H1 (cell line): ENCODE results near the gene RASGEF1B. TPM values are rescaled to one million over a fixed set of nuclear protein-coding genes. Genes with fewer than 3 reads are reported as not detected.

Source experiments
- CTCF ChIA-PET: fragments of 300-600 bp; sonication (Branson Sonifier 250); formaldehyde crosslinking; loops from one replicate; lab custom pipeline; 2021; ENCODE audit not compliant: partially characterized antibody; lab: Charles Lee
- POLR2A ChIA-PET: fragments of 300-600 bp; sonication (Branson Sonifier 250); formaldehyde crosslinking; loops from one replicate; lab custom pipeline; 2021; ENCODE audit warnings: inconsistent platforms; ENCODE audit not compliant: partially characterized antibody; lab: Charles Lee
- DNase-seq, 2 experiments: peaks; one replicate each; pipeline versions ENCODE4 v3.0.0 to v3.0.0-alpha.2; 2010 to 2022; ENCODE audit warnings: low spot score in 2 of 2, low read depth in 1 of 2, mixed read lengths in 1 of 2
- FAIRE-seq: peaks from 2 replicates; lab custom pipeline; 2011; peaks lifted over from hg19 to GRCh38; lab: Jason Lieb, UNC
- H2AFZ ChIP-seq: 2 replicates; pipeline ENCODE4 v1.8.1; 2012; ENCODE audit warnings: low read length, inconsistent platforms
- H2AK5ac ChIP-seq: 2 replicates; pipeline ENCODE4 v1.6.1; 2013; ENCODE audit warnings: low read depth, low read length
- H2BK120ac ChIP-seq: replicated peaks from 2 replicates; pipeline ENCODE3; 2013; ENCODE audit warnings: low read depth, low read length, inconsistent platforms
- H2BK12ac ChIP-seq: 2 replicates; pipeline ENCODE4 v1.6.1; 2013; ENCODE audit warnings: low read depth, low read length
- H2BK15ac ChIP-seq: 2 replicates; pipeline ENCODE4 v1.6.1; 2013; ENCODE audit warnings: low read length
- H2BK20ac ChIP-seq: 2 replicates; pipeline ENCODE4 v1.6.1; 2013; ENCODE audit warnings: low read length
- H2BK5ac ChIP-seq: 2 replicates; pipeline ENCODE4 v1.6.1; 2013; ENCODE audit warnings: low read depth, low read length
- H3K14ac ChIP-seq: 2 replicates; pipeline ENCODE4 v1.6.1; 2013; ENCODE audit warnings: inconsistent platforms; ENCODE audit not compliant: insufficient read length
- H3K18ac ChIP-seq: 2 replicates; pipeline ENCODE4 v1.6.1; 2013; ENCODE audit warnings: low read length; ENCODE audit errors: extremely low read depth
- H3K23ac ChIP-seq: 2 replicates; pipeline ENCODE4 v1.6.1; 2013; ENCODE audit warnings: inconsistent platforms; ENCODE audit not compliant: insufficient read length
- H3K23me2 ChIP-seq: 2 replicates; pipeline ENCODE4 v1.6.1; 2013; ENCODE audit warnings: low read depth, low read length
- H3K27ac ChIP-seq: 2 replicates; pipeline ENCODE4 v1.6.1; 2011; ENCODE audit warnings: low read depth, low read length, inconsistent platforms
- H3K27me3 ChIP-seq, 4 experiments: replicated peaks in 1 of 4; 1 replicate in 1 of 4; 2 replicates in 3 of 4; pipeline versions ENCODE4 v1.6.1 to v1.8.1; 2011 to 2013; ENCODE audit warnings: low read length in 3 of 4, mild to moderate bottlenecking in 3 of 4, inconsistent platforms in 2 of 4, mixed read lengths in 2 of 4, moderate library complexity in 1 of 4; ENCODE audit not compliant: control insufficient read depth in 3 of 4, insufficient read depth in 3 of 4; ENCODE audit errors: extremely low read depth in 1 of 4
- H3K36me3 ChIP-seq, 4 experiments: 2 replicates each; pipeline versions ENCODE4 v1.6.1 to v1.8.1; 2011 to 2013; ENCODE audit warnings: mild to moderate bottlenecking in 4 of 4, low read length in 3 of 4, moderate library complexity in 2 of 4, control low read depth in 1 of 4, inconsistent platforms in 1 of 4; ENCODE audit not compliant: insufficient read depth in 4 of 4, control insufficient read depth in 2 of 4
- H3K4ac ChIP-seq: replicated peaks from 2 replicates; pipeline ENCODE3; 2013; ENCODE audit warnings: low read length, low read depth, mixed read lengths, inconsistent platforms; ENCODE audit not compliant: insufficient read length
- H3K4me1 ChIP-seq, 4 experiments: replicated peaks in 1 of 4; 1 replicate in 1 of 4; 2 replicates in 3 of 4; pipeline versions ENCODE4 v1.6.1 to v1.8.1; 2011 to 2013; ENCODE audit warnings: low read length in 3 of 4, inconsistent platforms in 2 of 4, mixed read lengths in 1 of 4; ENCODE audit not compliant: insufficient read depth in 4 of 4, control insufficient read depth in 3 of 4
- H3K4me2 ChIP-seq, 2 experiments: 2 replicates each; pipeline versions ENCODE4 v1.6.1 to v1.8.1; 2011 to 2013; ENCODE audit warnings: low read depth in 2 of 2, low read length in 2 of 2, control low read depth in 1 of 2, inconsistent platforms in 1 of 2, mild to moderate bottlenecking in 1 of 2; ENCODE audit not compliant: insufficient read depth in 1 of 2
- H3K4me3 ChIP-seq, 4 experiments: fragments of 200-600, 300-600 bp in 1 of 4; sonication (generic), shearing (Covaris generic), sonication (Bioruptor Twin) in 1 of 4; 2 replicates each; pipeline versions ENCODE4 v1.5.1 to v1.8.1; 2011 to 2016; ENCODE audit warnings: low read length in 4 of 4, low read depth in 3 of 4, control low read depth in 2 of 4, inconsistent platforms in 2 of 4, mild to moderate bottlenecking in 2 of 4, mixed read lengths in 1 of 4, moderate library complexity in 1 of 4; ENCODE audit not compliant: insufficient read depth in 2 of 4; ENCODE audit errors: extremely low read depth in 1 of 4
- H3K56ac ChIP-seq: replicated peaks from 2 replicates; pipeline ENCODE3; 2013; ENCODE audit warnings: low read depth, mild to moderate bottlenecking, mixed read lengths, low read length, inconsistent platforms; ENCODE audit not compliant: insufficient read length
- H3K79me1 ChIP-seq: 2 replicates; pipeline ENCODE4 v1.6.1; 2013; ENCODE audit warnings: low read depth, low read length, control low read depth
- H3K79me2 ChIP-seq, 2 experiments: 2 replicates each; pipeline versions ENCODE4 v1.6.1 to v1.8.1; 2012 to 2013; ENCODE audit warnings: low read length in 2 of 2, mild to moderate bottlenecking in 2 of 2, inconsistent platforms in 1 of 2; ENCODE audit not compliant: insufficient read depth in 2 of 2, control insufficient read depth in 1 of 2
- H3K9ac ChIP-seq, 4 experiments: replicated peaks in 1 of 4; 1 replicate in 1 of 4; 2 replicates in 3 of 4; pipeline versions ENCODE4 v1.6.1 to v1.8.1; 2011 to 2013; ENCODE audit warnings: low read depth in 3 of 4, low read length in 3 of 4, control low read depth in 2 of 4, mild to moderate bottlenecking in 2 of 4, moderate library complexity in 2 of 4, inconsistent platforms in 1 of 4; ENCODE audit errors: extremely low read depth in 1 of 4
- H3K9me3 ChIP-seq, 2 experiments: 2 replicates each; pipeline versions ENCODE4 v1.6.1 to v1.8.1; 2012 to 2013; ENCODE audit warnings: mild to moderate bottlenecking in 2 of 2, moderate library complexity in 2 of 2, control low read depth in 1 of 2, inconsistent platforms in 1 of 2, low read depth in 1 of 2, low read length in 1 of 2, mixed read lengths in 1 of 2; ENCODE audit not compliant: insufficient read depth in 2 of 2
- H4K20me1 ChIP-seq, 2 experiments: replicated peaks in 1 of 2; 2 replicates each; pipeline versions ENCODE3 to v1.8.1; 2011 to 2013; ENCODE audit warnings: inconsistent platforms in 2 of 2, low read length in 2 of 2, mild to moderate bottlenecking in 1 of 2; ENCODE audit not compliant: insufficient read depth in 2 of 2, control insufficient read depth in 1 of 2
- H4K5ac ChIP-seq: 2 replicates; pipeline ENCODE4 v1.6.1; 2013; ENCODE audit warnings: low read length, low read depth, mixed read lengths, inconsistent platforms; ENCODE audit not compliant: insufficient read length
- H4K8ac ChIP-seq: 2 replicates; pipeline ENCODE4 v1.8.0; 2013; ENCODE audit warnings: mild to moderate bottlenecking, moderate library complexity, low read length, inconsistent platforms; ENCODE audit not compliant: insufficient read depth; ENCODE audit errors: extremely low read depth
- H4K91ac ChIP-seq: replicated peaks from 2 replicates; pipeline ENCODE3; 2013; ENCODE audit warnings: low read length, mixed read lengths, inconsistent platforms; ENCODE audit not compliant: insufficient read length
- BCL11A ChIP-seq, 2 experiments: IDR thresholded peaks; one replicate each; pipeline ENCODE4 v1.6.1; 2011; ENCODE audit warnings: low read depth in 2 of 2, low read length in 2 of 2, mild to moderate bottlenecking in 2 of 2
- BRCA1 ChIP-seq: IDR thresholded peaks from 2 replicates; pipeline ENCODE4 v1.6.1; 2012; ENCODE audit warnings: low read depth, low read length, improper control_type of control experiment
- CEBPB ChIP-seq: IDR thresholded peaks from 2 replicates; pipeline ENCODE4 v1.6.1; 2012; ENCODE audit warnings: low read depth, low read length
- CREB1 ChIP-seq: IDR thresholded peaks from 2 replicates; pipeline ENCODE4 v1.6.1; 2012; ENCODE audit warnings: inconsistent platforms
- EGR1 ChIP-seq: IDR thresholded peaks from 2 replicates; pipeline ENCODE4 v1.6.1; 2011; ENCODE audit warnings: low read depth, low read length, borderline replicate concordance
- KDM4A ChIP-seq: IDR thresholded peaks from one replicate; pipeline ENCODE4 v1.7.1; 2012; ENCODE audit warnings: low read depth, mild to moderate bottlenecking, moderate library complexity, low read length, inconsistent platforms; ENCODE audit not compliant: severe bottlenecking
- NRF1 ChIP-seq: IDR thresholded peaks from 2 replicates; pipeline ENCODE4 v1.6.1; 2011; ENCODE audit warnings: mild to moderate bottlenecking, low read depth, low read length, improper control_type of control experiment
- RAD21 ChIP-seq, 2 experiments: IDR thresholded peaks in 1 of 2; conservative IDR thresholded peaks in 1 of 2; 2 replicates each; pipeline ENCODE4 v1.6.1; 2011; ENCODE audit warnings: low read depth in 2 of 2, low read length in 2 of 2, improper control_type of control experiment in 1 of 2, inconsistent platforms in 1 of 2, mild to moderate bottlenecking in 1 of 2, moderate library complexity in 1 of 2
- RBBP5 ChIP-seq: IDR thresholded peaks from 2 replicates; pipeline ENCODE4 v1.7.1; 2012; ENCODE audit warnings: low read depth, mild to moderate bottlenecking, inconsistent platforms, low read length, moderate library complexity, borderline replicate concordance
- SAP30 ChIP-seq: fragments of 300-600 bp; sonication (generic); IDR thresholded peaks from 2 replicates; pipeline ENCODE4 v1.7.1; 2012; ENCODE audit warnings: low read length, moderate library complexity, mild to moderate bottlenecking, inconsistent platforms; ENCODE audit not compliant: insufficient read depth, insufficient replicate concordance
- SRF ChIP-seq: IDR thresholded peaks from 2 replicates; pipeline ENCODE4 v1.6.1; 2011; ENCODE audit warnings: mild to moderate bottlenecking, low read depth, low read length, moderate library complexity
- SUZ12 ChIP-seq: fragments of 200-600 bp; sonication (generic); IDR thresholded peaks from 2 replicates; pipeline ENCODE4 v1.6.1; 2012; ENCODE audit warnings: mild to moderate bottlenecking, inconsistent platforms, low read length, moderate library complexity, mixed read lengths
- TEAD4 ChIP-seq: IDR thresholded peaks from 2 replicates; pipeline ENCODE4 v1.6.1; 2012; ENCODE audit warnings: low read depth, low read length, inconsistent platforms, mixed read lengths
- WGBS, 2 experiments: shearing (Covaris generic) in 1 of 2; methylation state at CpG; one replicate each; pipeline versions ENCODE4 v1.1.6 to v1.1.7; 2013 to 2015; ENCODE audit warnings: low lambda C conversion rate in 2 of 2, mixed read lengths in 2 of 2, inconsistent platforms in 1 of 2, low coverage in 1 of 2, missing lambda C conversion rate in 1 of 2; ENCODE audit not compliant: insufficient replicate concordance in 2 of 2, insufficient coverage in 1 of 2, insufficient read length in 1 of 2; ENCODE audit errors: extremely low coverage in 1 of 2, missing lambda C conversion rate in 1 of 2; 5-methylcytosine and 5-hydroxymethylcytosine counted together
- polyA plus RNA-seq, 7 experiments: library from polyadenylated mRNA; depleted of rRNA in 3 of 7; stranded (reverse) in 5 of 7; unstranded in 2 of 7; fragments of >200 nt in 5 of 7; fragments of 200-250 nt in 2 of 7; gene quantifications; 1 replicate in 5 of 7; 2 replicates in 1 of 7; 4 replicates in 1 of 7; pipeline versions ENCODE4 v1.2.1 to v1.2.3, GENCODE V29; 2011 to 2013; ENCODE audit warnings: missing spikeins in 2 of 7, mixed read lengths in 2 of 7
- total RNA-seq: library from RNA; stranded (reverse); fragmentation: NEBNext Ultra II Directional; extraction: Animal tissue kit (Norgen Biotek cat#: 25700); gene quantifications from 2 replicates; pipeline ENCODE4 v1.2.1, GENCODE V29; 2021

RASGEF1B gene
- total and polyA plus RNA-seq, 2 of the 8 experiments (the other 6 are each of a cell fraction or from before 2014, with no cell fraction given) = 1.6 to 4.7 TPM

DNA sequence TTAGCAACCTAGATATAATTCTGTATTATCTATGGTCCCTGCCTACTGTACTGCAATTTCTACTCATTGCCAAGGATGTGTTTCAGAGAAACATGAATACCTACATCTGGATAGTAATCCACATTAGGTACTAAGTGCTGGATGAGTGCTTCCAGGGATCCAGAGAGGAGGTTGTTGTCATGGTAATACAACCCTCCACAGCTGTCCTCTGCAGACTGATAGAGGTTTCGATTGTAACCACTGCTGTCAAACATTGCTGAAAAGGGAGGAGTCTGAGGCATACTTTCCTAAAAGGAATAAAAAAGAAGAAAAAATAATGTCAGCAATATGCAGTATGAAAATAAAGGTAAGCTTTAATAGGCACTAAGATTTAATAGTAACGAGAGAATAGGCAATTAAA, 12.5 kb downstream of the RASGEF1B start:
- Histone ChIP-seq H3K4me3 (no peak overlapping the region), H3K79me2 (0 out of 4 replicates have a peak, but pooled peaks cover 0 to 2% of the 10 kb centered on the region in 2 experiments), H4K8ac (no peak overlapping the region), H2AK5ac (no peak overlapping the region), H4K5ac (no peak overlapping the region), H3K27ac (no peak overlapping the region), H2BK15ac (no peak overlapping the region), H3K56ac (no peak overlapping the region), H3K9me3 (no peaks in the 10 kb centered on the region), H3K9ac (no peak overlapping the region), H2BK20ac (no peak overlapping the region), H2BK5ac (no peak overlapping the region), H2BK12ac (no peak overlapping the region), H2AFZ (no peak overlapping the region), H3K4ac (no peak overlapping the region), H4K20me1 (no peaks in the 10 kb centered on the region), H4K91ac (no peak overlapping the region), H3K4me2 (no peak overlapping the region), H3K23me2 (no peaks in the 10 kb centered on the region), H3K4me1 (peaks cover 0 to 3% (median 2%) of the 10 kb centered on the region in 4 experiments; a peak in 1 of 7 replicates), H3K36me3 (no peaks in the 10 kb centered on the region), H3K14ac (no peak overlapping the region), H3K23ac (no peak overlapping the region), H2BK120ac (no peak overlapping the region), H3K27me3 (no peaks in the 10 kb centered on the region), H3K18ac (no peak overlapping the region), H3K79me1 (no peaks in the 10 kb centered on the region)
- CTCF ChIA-PET = interaction anchor here (1.6 kb wide), 1 partner anchor 8 kb away, joined by 7 read pairs; no protein-coding TSS in a partner anchor
- TF ChIP-seq BCL11A (IDR thresholded peaks at IDR 0.05; ENCODE audit: low read depth in 2 of 2, low read length in 2 of 2) (no peak), TEAD4 (no peak), SAP30 (no peak), RAD21 (IDR thresholded peaks at IDR 0.05 in 1 of 2, conservative IDR thresholded peaks at IDR 0.05 in 1 of 2; ENCODE audit: low read depth in 2 of 2, low read length in 2 of 2) (no peak), EGR1 (no peak), RBBP5 (no peak), KDM4A (no peak), SUZ12 (no peak), SRF (no peak), BRCA1 (no peak), NRF1 (no peak), CREB1 (no peak), CEBPB (no peak)
- POLR2A ChIA-PET = no interaction called here
- DNase-seq (no peak), FAIRE-seq (no peak)
- WGBS, 2 experiments = 77% methylated on average over 2 of the region's 2 CpGs; no CpG with 5 or more reads in 1 of the 2 experiments
